Right renal pelvis (tissue), 4 donors: Measurements from ENCODE around the gene DEFB126. TPM values are rescaled to one million over a fixed set of nuclear protein-coding genes. Genes with fewer than 3 reads are reported as not detected.

Experiments
- polyA plus RNA-seq, 4 donors: library from polyadenylated mRNA; unstranded; fragments of 120-200 nt; gene quantifications; one replicate each; pipeline ENCODE4 v1.2.1, GENCODE V29; 2013; ENCODE audit not compliant: insufficient read length in 4 of 4

DEFB126 gene
- polyA plus RNA-seq, 4 donors, result not detected

Other genes with a start within 250 kb of the DEFB126 start
- not detected for gene DEFB125, start 54.9 kb upstream of the DEFB126 start, polyA plus RNA-seq
- gene DEFB127, start 14.9 kb downstream of the DEFB126 start, polyA plus RNA-seq, result not detected
- not detected for gene DEFB128, start 47.1 kb downstream of the DEFB126 start, polyA plus RNA-seq
- not detected for gene DEFB129, start 84.7 kb downstream of the DEFB126 start, polyA plus RNA-seq
- gene DEFB132, start 115.1 kb downstream of the DEFB126 start, polyA plus RNA-seq, result under 1 TPM in 2 of 4 donors, not detected in 2; 0.07 to 0.08 TPM
- 10 to 100 TPM; 33.1 to 39.6 (median 34.9) TPM for gene C20orf96, start 148.2 kb downstream of the DEFB126 start, polyA plus RNA-seq
- 10 to 100 TPM; 49.6 to 57.3 (median 52.0) TPM for gene ZCCHC3, start 155.0 kb downstream of the DEFB126 start, polyA plus RNA-seq
- gene SOX12, start 183.0 kb downstream of the DEFB126 start, polyA plus RNA-seq, result 10 to 100 TPM; 30.7 to 37.2 (median 33.7) TPM
- 10 to 100 TPM; 49.3 to 53.5 (median 51.6) TPM for gene NRSN2, start 204.5 kb downstream of the DEFB126 start, polyA plus RNA-seq
- gene TRIB3, start 238.2 kb downstream of the DEFB126 start, polyA plus RNA-seq, result 1 to 10 TPM; 3.2 to 5.5 (median 4.0) TPM